GM04503 (cell line): ENCODE measurements around the gene PLA1A.
A peak's percentile ranks its signal among the peaks of the same experiment; 100 is the strongest.
"Not testable (repeated sequence)": the region's sequence is repeated elsewhere in the genome, so short reads cannot be mapped to it uniquely, and the experiment has no call there.

ENCODE experiments used
- DNase-seq: peaks from one replicate; pipeline ENCODE4 v3.0.0-alpha.2; 2012; ENCODE audit warnings: low read depth

Gene PLA1A

DNA sequence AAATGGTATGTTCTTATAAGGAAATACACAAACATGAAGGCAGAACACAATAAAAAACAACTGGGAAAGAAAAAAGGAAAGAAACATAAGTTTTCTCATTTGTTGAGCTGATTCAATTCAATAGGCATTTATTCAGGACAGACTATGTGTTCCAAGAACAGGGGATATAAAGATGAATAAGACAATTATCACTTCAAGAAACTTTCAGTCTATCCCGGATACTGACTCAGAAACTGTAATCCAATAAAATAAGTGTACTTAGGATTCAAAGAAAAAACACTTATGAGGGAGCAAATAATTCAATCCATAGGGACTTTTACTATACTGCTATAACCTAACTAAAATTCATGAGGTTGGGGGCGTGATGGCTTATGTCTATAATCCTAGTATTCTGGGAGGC is 66.2 kb downstream of the PLA1A start:
- no peak for DNase-seq

GRCh38 chr3:119664370-119664769 is 66.7 kb downstream of the PLA1A start:
- no peak for DNase-seq

DNA sequence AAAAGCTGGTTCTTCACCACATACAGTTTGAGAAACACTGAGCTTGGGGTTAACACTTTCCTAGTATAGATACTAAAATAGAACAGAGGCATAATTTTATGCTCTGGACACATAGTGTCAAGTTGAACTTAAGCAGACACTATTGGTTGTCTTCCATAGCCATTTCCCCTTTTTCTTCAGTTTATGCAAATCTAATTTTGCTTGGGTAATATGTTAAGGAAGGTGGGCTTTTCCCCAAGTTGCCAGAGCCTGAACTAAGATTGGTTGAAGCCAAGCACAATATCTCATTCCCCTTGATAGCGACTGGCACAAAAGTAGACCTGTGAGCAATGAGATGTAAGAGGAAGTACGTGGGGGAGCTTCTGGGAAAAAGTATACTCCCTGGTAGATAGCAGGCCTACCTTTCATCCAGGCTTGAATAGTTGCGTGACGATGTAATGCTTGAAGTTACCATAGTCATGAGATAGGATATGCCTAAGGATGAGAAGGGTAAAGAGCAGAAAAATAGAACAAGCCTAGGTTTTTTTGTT is 67.2 kb downstream of the PLA1A start:
- no peak for DNase-seq

- no peak for DNase-seq
Observed at GRCh38 chr3:119665954-119666559, 68.4 kb downstream of the PLA1A start.

- no peak for DNase-seq
Observed at GRCh38 chr3:119669906-119670570, 72.4 kb downstream of the PLA1A start.

GRCh38 chr3:119672776-119673175 is 75.1 kb downstream of the PLA1A start:
- DNase-seq, result no peak

DNA sequence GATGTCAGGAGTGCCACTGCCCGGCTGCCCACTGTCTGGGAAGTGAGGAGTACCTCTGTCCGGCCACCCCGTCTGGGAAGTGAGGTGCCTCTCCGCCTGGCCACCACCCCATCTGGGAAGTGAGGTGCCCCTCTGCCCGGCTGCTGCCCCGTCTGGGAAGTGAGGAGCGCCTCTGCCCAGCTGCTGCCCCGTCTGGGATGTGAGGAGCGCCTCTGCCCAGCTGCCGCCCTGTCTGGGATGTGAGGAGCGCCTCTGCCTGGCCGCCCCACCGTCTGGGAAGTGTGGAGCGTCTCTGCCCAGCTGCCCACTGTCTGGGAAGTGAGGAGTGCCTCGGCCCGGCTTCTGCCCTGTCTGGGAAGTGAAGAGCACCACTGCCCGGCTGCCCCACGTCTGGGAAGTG is 76.2 kb downstream of the PLA1A start:
- DNase-seq, result no peak

DNA sequence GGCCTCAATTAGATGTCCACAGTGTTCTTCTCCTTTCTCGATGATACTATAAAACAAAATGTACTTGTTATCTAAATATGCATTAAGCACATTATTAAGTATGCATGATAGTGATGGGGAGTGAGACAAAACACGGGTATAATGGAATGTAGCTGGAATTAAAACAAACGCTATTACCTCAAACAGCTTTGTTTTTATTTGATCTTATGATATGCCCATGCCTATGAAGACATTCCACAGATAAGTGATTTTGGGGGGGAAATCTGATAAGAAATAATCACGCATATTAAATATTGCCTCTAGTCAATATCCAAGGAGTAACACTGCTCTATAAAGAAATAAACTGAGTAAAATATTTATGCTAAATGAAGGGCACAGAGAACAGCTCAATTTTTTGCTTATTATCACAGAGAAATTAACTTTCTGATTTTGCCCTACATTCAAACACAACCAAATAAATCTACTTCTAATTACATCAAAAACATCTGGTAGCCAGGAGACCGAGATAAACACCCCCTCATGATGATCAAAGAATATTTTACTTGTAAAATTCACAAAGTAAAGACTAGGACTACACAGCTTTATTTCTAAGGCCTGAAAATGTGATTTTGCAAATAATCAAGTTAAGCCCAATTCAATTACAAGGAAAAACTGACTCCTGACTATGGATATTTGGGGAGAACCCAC is 77.6 kb downstream of the PLA1A start:
- DNase-seq, result no peak

- no peak for DNase-seq
Observed at GRCh38 chr3:119676020-119676419, 78.3 kb downstream of the PLA1A start.

DNA sequence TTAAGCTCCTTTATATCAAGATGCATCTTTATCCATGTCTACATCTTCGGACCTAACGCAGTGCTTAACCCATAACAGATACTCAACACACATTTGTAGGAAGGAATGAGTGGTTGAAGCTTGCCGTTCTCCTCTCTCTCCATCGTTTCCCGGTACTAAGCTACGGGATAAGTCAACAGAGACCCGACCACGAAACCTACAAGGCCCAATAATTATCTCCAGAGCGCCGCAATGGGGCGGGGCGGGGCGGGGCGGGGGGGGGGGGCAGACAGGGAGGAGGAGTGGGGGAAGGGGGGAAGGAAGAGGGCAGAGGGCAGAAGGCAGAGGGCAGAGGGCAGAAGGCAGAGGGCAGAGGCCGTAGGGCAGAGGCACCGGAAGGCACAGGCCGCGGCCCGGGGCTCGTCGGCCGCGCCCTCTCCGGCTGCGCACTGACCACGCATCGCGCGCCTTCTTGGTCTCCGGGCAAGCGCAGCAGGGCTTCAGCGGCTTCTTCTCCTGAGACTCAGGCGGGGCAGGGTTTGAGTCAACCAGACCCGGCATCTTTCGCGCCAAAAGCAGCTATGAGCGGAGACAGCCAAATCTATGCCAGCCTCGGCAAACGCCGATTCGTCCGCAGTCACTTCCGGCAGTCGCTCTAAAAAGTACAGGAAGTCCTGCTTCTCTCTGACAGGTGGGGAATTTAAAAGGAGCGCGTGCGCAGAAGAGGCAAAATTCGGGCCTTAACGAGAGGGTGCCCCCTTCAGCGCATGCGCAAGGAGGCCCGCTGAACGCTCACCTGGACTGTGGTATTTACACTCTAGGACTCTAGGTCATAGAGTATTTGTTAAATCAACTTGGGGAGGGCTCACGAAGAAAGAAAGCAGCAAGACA is 79.3 kb downstream of the PLA1A start, which contains the start of gene COX17:
Gene COX17 (minus strand): TSS at position 636 of the 870 bp plus-strand sequence. CDS start 96 bp downstream, at position 540.
- peak; percentile 74 for DNase-seq

GRCh38 chr3:119677641-119677934 is 79.9 kb downstream of the PLA1A start:
- no peak for DNase-seq

DNA sequence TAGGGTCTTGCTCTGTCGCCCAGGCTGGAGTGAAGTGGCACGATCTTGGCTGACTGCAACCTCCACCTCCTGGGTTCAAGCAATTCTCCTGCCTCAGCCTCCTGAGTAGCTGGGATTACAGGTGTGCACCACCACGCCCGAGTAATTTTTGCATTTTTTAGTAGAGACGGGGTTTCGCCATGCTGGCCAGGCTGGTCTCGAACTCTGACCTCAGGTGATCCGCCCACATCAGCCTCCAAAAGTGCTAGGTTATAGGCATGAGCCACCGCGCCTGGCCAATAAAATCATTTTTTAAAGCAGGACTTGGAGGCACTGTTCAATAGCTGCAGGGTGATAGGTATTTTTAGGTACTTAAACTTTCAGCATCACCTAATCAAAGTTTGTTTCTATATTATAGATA is 80.5 kb downstream of the PLA1A start:
- not testable (repeated sequence) for DNase-seq
